ENCODE results near the gene CCL7.

CCL7 gene

DNA sequence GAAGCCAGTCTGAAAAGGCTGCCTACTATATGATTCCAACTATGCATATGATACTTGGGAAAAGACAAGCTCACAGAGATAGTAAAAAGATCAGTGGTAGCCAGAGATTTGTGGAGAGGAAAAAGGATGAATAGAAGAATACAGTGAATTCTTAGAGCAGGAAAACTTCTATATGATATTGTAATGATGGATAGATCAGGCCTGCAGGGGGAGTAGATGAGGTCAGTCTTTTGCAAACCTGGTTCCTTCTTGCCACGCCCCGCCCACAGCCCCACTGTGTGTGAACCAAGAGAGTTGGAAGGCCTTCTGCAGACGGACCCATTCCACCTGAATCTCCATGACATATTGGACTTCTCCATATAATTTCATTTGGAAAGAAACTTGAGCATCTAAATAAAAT, 48.5 kb downstream of the CCL7 start:
- Histone ChIP-seq H3K27me3 (ENCODE audit: control insufficient read depth, insufficient read depth, low read length) (no peaks in the 10 kb centered on the region), H3K36me3 (ENCODE audit: control insufficient read depth, insufficient read depth, low read length) (no peaks in the 10 kb centered on the region), H3K4me1 (ENCODE audit: control insufficient read depth, insufficient read depth, low read length) (no peaks in the 10 kb centered on the region), H3K9ac (ENCODE audit: low read length) (no peak overlapping the region), H3K9me3 (ENCODE audit: control insufficient read depth, low read length) (no peaks in the 10 kb centered on the region), H3K4me3 (ENCODE audit: low read length) (no peak overlapping the region)

DNA sequence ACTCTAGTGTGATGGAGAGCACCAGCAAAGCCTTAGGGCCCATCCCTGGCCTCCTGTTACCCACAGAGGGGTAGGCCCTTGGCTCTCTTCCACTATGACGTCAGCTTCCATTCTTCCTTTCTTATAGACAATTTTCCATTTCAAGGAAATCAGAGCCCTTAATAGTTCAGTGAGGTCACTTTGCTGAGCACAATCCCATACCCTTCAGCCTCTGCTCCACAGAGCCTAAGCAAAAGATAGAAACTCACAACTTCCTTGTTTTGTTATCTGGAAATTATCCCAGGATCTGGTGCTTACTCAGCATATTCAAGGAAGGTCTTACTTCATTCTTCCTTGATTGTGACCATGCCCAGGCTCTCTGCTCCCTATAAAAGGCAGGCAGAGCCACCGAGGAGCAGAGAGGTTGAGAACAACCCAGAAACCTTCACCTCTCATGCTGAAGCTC, 49.0 kb downstream of the CCL7 start, which contains the start of gene CCL8:
CCL8 (plus strand) TSS at position 397 of the 445 bp plus-strand sequence. CDS start 67 bp downstream, outside the sequence.
- Histone ChIP-seq H3K36me3 (ENCODE audit: control insufficient read depth, insufficient read depth, low read length) (no peaks in the 10 kb centered on the region), H3K4me1 (ENCODE audit: control insufficient read depth, insufficient read depth, low read length) (no peaks in the 10 kb centered on the region), H3K9ac (ENCODE audit: low read length) (no peak within 1 kb of the TSS), H3K27me3 (ENCODE audit: control insufficient read depth, insufficient read depth, low read length) (no peaks in the 10 kb centered on the region), H3K9me3 (ENCODE audit: control insufficient read depth, low read length) (no peaks in the 10 kb centered on the region), H3K4me3 (ENCODE audit: low read length) (no peak within 1 kb of the TSS)

Measured in mucosa of stomach (tissue), 1 donor.